NCI-H1048 (cell line): ENCODE measurements around the gene GSTM4.
"Not testable (repeated sequence)": the region's sequence is repeated elsewhere in the genome, so short reads cannot be mapped to it uniquely, and the experiment has no call there.

Source experiments
- DNase-seq: peaks from one replicate; lab custom pipeline; 2025; lab: John Stamatoyannopoulos, UW

The GSTM4 gene

GRCh38 chr1:109667452-109668122 lies 11.7 kb downstream of the GSTM4 start, which contains the start of gene GSTM2:
Gene GSTM2 (plus strand): TSS chr1:109668057. CDS start chr1:109668116, 59 bp downstream.
- DNase-seq: peak; percentile 30

- no peak for DNase-seq
Observed at GRCh38 chr1:109668123-109668775, 12.3 kb downstream of the GSTM4 start.

GRCh38 chr1:109669246-109669948 lies 13.5 kb downstream of the GSTM4 start:
- no peak for DNase-seq

GRCh38 chr1:109669949-109670302 lies 14.0 kb downstream of the GSTM4 start:
- DNase-seq: not testable (repeated sequence)

GRCh38 chr1:109671067-109671466 lies 15.2 kb downstream of the GSTM4 start:
- no peak for DNase-seq

- not testable (repeated sequence) for DNase-seq
Observed at GRCh38 chr1:109673861-109674260, 18.0 kb downstream of the GSTM4 start.

GRCh38 chr1:109676683-109677381 lies 20.9 kb downstream of the GSTM4 start:
- DNase-seq: not testable (repeated sequence)

- no peak for DNase-seq
Observed at GRCh38 chr1:109677459-109677858, 21.6 kb downstream of the GSTM4 start.

- DNase-seq: not testable (repeated sequence)
Observed at GRCh38 chr1:109678637-109679036, 22.7 kb downstream of the GSTM4 start.

GRCh38 chr1:109684777-109685176 lies 28.9 kb downstream of the GSTM4 start:
- not testable (repeated sequence) for DNase-seq

- DNase-seq: not testable (repeated sequence)
Observed at GRCh38 chr1:109685399-109685798, 29.5 kb downstream of the GSTM4 start.

GRCh38 chr1:109685890-109686289 lies 30.0 kb downstream of the GSTM4 start:
- DNase-seq: not testable (repeated sequence)

GRCh38 chr1:109687109-109687508 lies 31.2 kb downstream of the GSTM4 start:
- DNase-seq: not testable (repeated sequence)

GRCh38 chr1:109687641-109688499 lies 32.0 kb downstream of the GSTM4 start, which contains the start of gene GSTM1:
Gene GSTM1 (plus strand): TSS chr1:109687817. CDS start chr1:109687874, 57 bp downstream.
- no peak for DNase-seq

GRCh38 chr1:109689844-109690405 lies 34.0 kb downstream of the GSTM4 start:
- DNase-seq: no peak

GRCh38 chr1:109691759-109692158 lies 35.9 kb downstream of the GSTM4 start:
- no peak for DNase-seq

- DNase-seq: not testable (repeated sequence)
Observed at GRCh38 chr1:109694400-109694799, 38.5 kb downstream of the GSTM4 start.

- DNase-seq: not testable (repeated sequence)
Observed at GRCh38 chr1:109695138-109695537, 39.2 kb downstream of the GSTM4 start.

- DNase-seq: no peak
Observed at GRCh38 chr1:109697066-109697465, 41.2 kb downstream of the GSTM4 start.

- DNase-seq: not testable (repeated sequence)
Observed at GRCh38 chr1:109697861-109698260, 42.0 kb downstream of the GSTM4 start.

GRCh38 chr1:109702940-109703339 lies 47.0 kb downstream of the GSTM4 start:
- not testable (repeated sequence) for DNase-seq
